GDM1 (cell line): ENCODE results near the gene KRTAP10-4.
"Not testable (repeated sequence)": the region's sequence is repeated elsewhere in the genome, so short reads cannot be mapped to it uniquely, and the experiment has no call there.

Experiments
- DNase-seq: peaks from one replicate; lab custom pipeline; 2025; lab: John Stamatoyannopoulos, UW

KRTAP10-4 gene

GRCh38 chr21:44580231-44580821, 6.8 kb downstream of the KRTAP10-4 start, which contains the start of gene KRTAP10-5:
TSS of gene KRTAP10-5 (minus strand) at chr21:44580604. CDS start at chr21:44580578, 26 bp downstream.
- not testable (repeated sequence) for DNase-seq

- no peak for DNase-seq
Measured at GRCh38 chr21:44581158-44581557, 7.6 kb downstream of the KRTAP10-4 start.

- DNase-seq, result no peak
Measured at GRCh38 chr21:44582055-44582454, 8.5 kb downstream of the KRTAP10-4 start.

- DNase-seq, result no peak
Measured at GRCh38 chr21:44583089-44583799, 9.7 kb downstream of the KRTAP10-4 start.

- DNase-seq, result no peak
Measured at GRCh38 chr21:44583800-44584147, 10.2 kb downstream of the KRTAP10-4 start.

- DNase-seq, result no peak
Measured at GRCh38 chr21:44585892-44586291, 12.4 kb downstream of the KRTAP10-4 start.

GRCh38 chr21:44589094-44589493, 15.6 kb downstream of the KRTAP10-4 start:
- no peak for DNase-seq

- no peak for DNase-seq
Measured at GRCh38 chr21:44589586-44590305, 16.2 kb downstream of the KRTAP10-4 start.

GRCh38 chr21:44590311-44590721, 16.8 kb downstream of the KRTAP10-4 start:
- no peak for DNase-seq

- DNase-seq, result not testable (repeated sequence)
Measured at GRCh38 chr21:44590897-44591800, 17.6 kb downstream of the KRTAP10-4 start.

GRCh38 chr21:44591801-44592130, 18.2 kb downstream of the KRTAP10-4 start:
- DNase-seq, result not testable (repeated sequence)

- DNase-seq, result no peak
Measured at GRCh38 chr21:44592446-44593311, 19.1 kb downstream of the KRTAP10-4 start, which contains the start of gene KRTAP10-6. TSS of gene KRTAP10-6 (minus strand) at chr21:44592505. CDS start at chr21:44592484, 21 bp downstream.

GRCh38 chr21:44593598-44594405, 20.3 kb downstream of the KRTAP10-4 start:
- peak; percentile 77 for DNase-seq

- no peak for DNase-seq
Measured at GRCh38 chr21:44594406-44594916, 20.9 kb downstream of the KRTAP10-4 start.

GRCh38 chr21:44595524-44595923, 22.0 kb downstream of the KRTAP10-4 start:
- no peak for DNase-seq

- DNase-seq, result no peak
Measured at GRCh38 chr21:44596068-44596725, 22.7 kb downstream of the KRTAP10-4 start.

GRCh38 chr21:44598061-44598460, 24.5 kb downstream of the KRTAP10-4 start:
- DNase-seq, result no peak

- DNase-seq, result no peak
Measured at GRCh38 chr21:44599264-44600029, 25.9 kb downstream of the KRTAP10-4 start.
